Activated CD4-positive, alpha-beta memory T cell treated with anti-CD3 and anti-CD28 coated beads for 36 hours (primary cell): Measurements from ENCODE around the gene ZC3H12A. TPM values are rescaled to one million over a fixed set of nuclear protein-coding genes. Genes with fewer than 3 reads are reported as not detected.

Source experiments
- CTCF ChIA-PET: fragments of 350-600 bp; sonication (Branson Sonifier 250); formaldehyde crosslinking; loops from one replicate; lab custom pipeline; 2021; ENCODE audit warnings: antibody characterized with exemption, inconsistent platforms; lab: Charles Lee
- POLR2A ChIA-PET: fragments of 350-600 bp; sonication (Branson Sonifier 250); formaldehyde crosslinking; loops from one replicate; lab custom pipeline; 2021; ENCODE audit warnings: antibody characterized with exemption; lab: Charles Lee
- DNase-seq: peaks from one replicate; pipeline ENCODE4 v3.0.0-alpha.2; 2020
- H3K27ac Mint-ChIP-seq: one replicate; pipeline ENCODE4 v1.8.0; 2021; ENCODE audit warnings: mixed read lengths
- H3K27me3 Mint-ChIP-seq: one replicate; pipeline ENCODE4 v1.8.0; 2021; ENCODE audit warnings: mixed read lengths
- H3K36me3 Mint-ChIP-seq: one replicate; pipeline ENCODE4 v1.8.0; 2021; ENCODE audit warnings: mixed read lengths
- H3K4me1 Mint-ChIP-seq: one replicate; pipeline ENCODE4 v1.8.0; 2021; ENCODE audit warnings: low read depth, mixed read lengths
- H3K4me3 Mint-ChIP-seq: one replicate; pipeline ENCODE4 v1.8.0; 2021; ENCODE audit warnings: mild to moderate bottlenecking, mixed read lengths
- H3K9me3 Mint-ChIP-seq: one replicate; pipeline ENCODE4 v1.8.0; 2021; ENCODE audit warnings: mixed read lengths
- intact Hi-C: fragments of 100-400 bp; cut with micrococcal nuclease; formaldehyde crosslinking; loops from one replicate; pipeline ENCODE4 v1.15.1; 2023
- total RNA-seq, 2 experiments: library from RNA; stranded (reverse); gene quantifications; one replicate each; pipeline ENCODE4 v1.2.3, GENCODE V29; 2021

ZC3H12A gene
- total RNA-seq, 2 experiments from 2014 or later, result 39.0 to 40.8 TPM

- no peak for DNase-seq
- ChIA-PET POLR2A (interaction anchor here (0.8 to 6.9 kb wide), 6 partner anchors 11 to 217 kb away, joined by 3 to 56 read pairs (median 8); partner anchors contain the start of genes CDCA8 and MEAF6), CTCF (interaction anchor here (0.8 to 11.1 kb wide), 7 partner anchors 11 to 958 kb away, joined by 3 to 157 read pairs (median 7); partner anchors contain the start of gene MEAF6)
- H3K4me3 Mint-ChIP-seq, result peak overlapping the region; percentile 94
- H3K27me3 Mint-ChIP-seq, result no peaks in the 10 kb centered on the region
- intact Hi-C loops, result loop anchor here (2.0 to 10.0 kb wide), 8 partner anchors 20 to 1920 kb away; partner anchors contain the start of genes C1orf122, GNL2, KIAA0319L and MAP7D1
- peaks cover 50% of the 10 kb centered on the region for H3K36me3 Mint-ChIP-seq
- H3K4me1 Mint-ChIP-seq, result peaks cover 35% of the 10 kb centered on the region
- no peaks in the 10 kb centered on the region for H3K9me3 Mint-ChIP-seq
- peak overlapping the region; percentile 100 for H3K27ac Mint-ChIP-seq
These were observed 458 bp downstream of the ZC3H12A start for GRCh38 chr1:37474697-37475379.

- Mint-ChIP-seq H3K9me3 (no peaks in the 10 kb centered on the region), H3K4me1 (peaks cover 40% of the 10 kb centered on the region), H3K27me3 (no peaks in the 10 kb centered on the region), H3K27ac (peak overlapping the region; percentile 100), H3K4me3 (peak overlapping the region; percentile 94), H3K36me3 (peaks cover 55% of the 10 kb centered on the region)
- DNase-seq, result no peak
- POLR2A ChIA-PET, result interaction anchor here (0.7 to 6.9 kb wide), 9 partner anchors 10 to 333 kb away, joined by 3 to 56 read pairs (median 5); partner anchors contain the start of genes CDCA8, MEAF6 and YRDC
- intact Hi-C loops, result loop anchor here (2.0 to 10.0 kb wide), 8 partner anchors 21 to 1921 kb away; partner anchors contain the start of genes C1orf122, GNL2, KIAA0319L and MAP7D1
- CTCF ChIA-PET, result interaction anchor here (1.0 to 11.1 kb wide), 6 partner anchors 11 to 215 kb away, joined by 3 to 157 read pairs (median 11); partner anchors contain the start of gene MEAF6
These were observed 1.2 kb downstream of the ZC3H12A start for GRCh38 chr1:37475380-37476086.

GRCh38 chr1:37476087-37476452 is 1.7 kb downstream of the ZC3H12A start:
- ChIA-PET CTCF (interaction anchor here (1.3 to 11.1 kb wide), 5 partner anchors 10 to 214 kb away, joined by 4 to 157 read pairs (median 12); partner anchors contain the start of gene MEAF6), POLR2A (interaction anchor here (0.7 to 6.9 kb wide), 8 partner anchors 10 to 333 kb away, joined by 3 to 56 read pairs (median 5); partner anchors contain the start of genes MEAF6 and YRDC)
- DNase-seq, result no peak
- Mint-ChIP-seq H3K4me3 (peak overlapping the region; percentile 94), H3K4me1 (peaks cover 45% of the 10 kb centered on the region), H3K9me3 (no peaks in the 10 kb centered on the region), H3K27ac (peak overlapping the region; percentile 100), H3K36me3 (peaks cover 60% of the 10 kb centered on the region), H3K27me3 (no peaks in the 10 kb centered on the region)
- intact Hi-C loops, result loop anchor here (5.0 to 10.0 kb wide), 7 partner anchors 121 to 1921 kb away; partner anchors contain the start of genes C1orf122, GNL2, KIAA0319L and MAP7D1

- POLR2A ChIA-PET, result interaction anchor here (0.9 to 6.9 kb wide), 8 partner anchors 10 to 214 kb away, joined by 3 to 56 read pairs (median 4); partner anchors contain the start of gene MEAF6
- no peak for DNase-seq
- peaks cover 47% of the 10 kb centered on the region for H3K4me1 Mint-ChIP-seq
- peaks cover 66% of the 10 kb centered on the region for H3K36me3 Mint-ChIP-seq
- H3K27me3 Mint-ChIP-seq, result no peaks in the 10 kb centered on the region
- CTCF ChIA-PET, result interaction anchor here (1.0 to 11.1 kb wide), 5 partner anchors 10 to 206 kb away, joined by 4 to 157 read pairs (median 13); partner anchors contain the start of gene MEAF6
- H3K9me3 Mint-ChIP-seq, result no peaks in the 10 kb centered on the region
- peak overlapping the region; percentile 100 for H3K27ac Mint-ChIP-seq
- intact Hi-C loops, result loop anchor here (5.0 to 10.0 kb wide), 7 partner anchors 121 to 1922 kb away; partner anchors contain the start of genes C1orf122, GNL2, KIAA0319L and MAP7D1
- peak overlapping the region; percentile 94 for H3K4me3 Mint-ChIP-seq
These were observed 2.2 kb downstream of the ZC3H12A start for GRCh38 chr1:37476460-37477197.

GRCh38 chr1:37477198-37477931 is 3.0 kb downstream of the ZC3H12A start:
- intact Hi-C loops, result loop anchor here (5.0 to 10.0 kb wide), 7 partner anchors 120 to 1923 kb away; partner anchors contain the start of genes C1orf122, GNL2, KIAA0319L and MAP7D1
- H3K36me3 Mint-ChIP-seq, result peaks cover 73% of the 10 kb centered on the region
- CTCF ChIA-PET, result interaction anchor here (1.0 to 11.1 kb wide), 7 partner anchors 9 to 205 kb away, joined by 3 to 157 read pairs (median 7); partner anchors contain the start of gene MEAF6
- no peaks in the 10 kb centered on the region for H3K9me3 Mint-ChIP-seq
- peaks cover 47% of the 10 kb centered on the region for H3K4me1 Mint-ChIP-seq
- no peaks in the 10 kb centered on the region for H3K27me3 Mint-ChIP-seq
- POLR2A ChIA-PET, result interaction anchor here (1.0 to 6.9 kb wide), 10 partner anchors 9 to 222 kb away, joined by 3 to 56 read pairs (median 5); partner anchors contain the start of gene MEAF6
- H3K27ac Mint-ChIP-seq, result peak overlapping the region; percentile 100
- H3K4me3 Mint-ChIP-seq, result peak overlapping the region; percentile 94
- peak; percentile 92 for DNase-seq

- no peaks in the 10 kb centered on the region for H3K9me3 Mint-ChIP-seq
- CTCF ChIA-PET, result interaction anchor here (0.8 to 11.1 kb wide), 7 partner anchors 8 to 1329 kb away, joined by 3 to 157 read pairs (median 3); partner anchors contain the start of genes MEAF6 and TRAPPC3
- H3K27ac Mint-ChIP-seq, result peak overlapping the region; percentile 100
- DNase-seq, result peak; percentile 36
- peaks cover 77% of the 10 kb centered on the region for H3K36me3 Mint-ChIP-seq
- no peaks in the 10 kb centered on the region for H3K27me3 Mint-ChIP-seq
- peak overlapping the region; percentile 94 for H3K4me3 Mint-ChIP-seq
- POLR2A ChIA-PET, result interaction anchor here (0.9 to 6.9 kb wide), 14 partner anchors 8 to 222 kb away, joined by 3 to 56 read pairs (median 5); partner anchors contain the start of genes CDCA8 and MEAF6
- intact Hi-C loops, result loop anchor here (2.0 to 10.0 kb wide), 9 partner anchors 77 to 1923 kb away; partner anchors contain the start of genes C1orf122, GNL2, KIAA0319L and MAP7D1
- peaks cover 44% of the 10 kb centered on the region for H3K4me1 Mint-ChIP-seq
These were observed 3.6 kb downstream of the ZC3H12A start for GRCh38 chr1:37477946-37478345.

GRCh38 chr1:37478451-37478881 is 4.1 kb downstream of the ZC3H12A start:
- no peaks in the 10 kb centered on the region for H3K27me3 Mint-ChIP-seq
- ChIA-PET CTCF (interaction anchor here (0.7 to 11.1 kb wide), 9 partner anchors 8 to 1329 kb away, joined by 3 to 157 read pairs (median 3); partner anchors contain the start of genes MEAF6 and TRAPPC3), POLR2A (interaction anchor here (0.5 to 6.9 kb wide), 16 partner anchors 8 to 1524 kb away, joined by 3 to 56 read pairs (median 4); partner anchors contain the start of genes CDCA8, GNL2 and MEAF6)
- peak; percentile 79 for DNase-seq
- peaks cover 79% of the 10 kb centered on the region for H3K36me3 Mint-ChIP-seq
- H3K4me3 Mint-ChIP-seq, result peak overlapping the region; percentile 94
- intact Hi-C loops, result loop anchor here (2.0 to 10.0 kb wide), 9 partner anchors 76 to 1924 kb away; partner anchors contain the start of genes C1orf122, GNL2, KIAA0319L and MAP7D1
- H3K9me3 Mint-ChIP-seq, result no peaks in the 10 kb centered on the region
- H3K27ac Mint-ChIP-seq, result peak overlapping the region; percentile 100
- H3K4me1 Mint-ChIP-seq, result peaks cover 39% of the 10 kb centered on the region

GRCh38 chr1:37478890-37479254 is 4.5 kb downstream of the ZC3H12A start:
- Mint-ChIP-seq H3K4me3 (peak overlapping the region; percentile 94), H3K27me3 (no peaks in the 10 kb centered on the region), H3K4me1 (peaks cover 36% of the 10 kb centered on the region), H3K36me3 (peaks cover 81% of the 10 kb centered on the region), H3K9me3 (no peaks in the 10 kb centered on the region), H3K27ac (peak overlapping the region; percentile 100)
- CTCF ChIA-PET, result interaction anchor here (0.7 to 11.1 kb wide), 11 partner anchors 7 to 1330 kb away, joined by 3 to 157 read pairs (median 3); partner anchors contain the start of genes MEAF6 and TRAPPC3
- DNase-seq, result no peak
- intact Hi-C loops, result loop anchor here (1.0 to 10.0 kb wide), 12 partner anchors 14 to 1924 kb away; partner anchors contain the start of genes C1orf122, CDCA8, GNL2 and KIAA0319L
- POLR2A ChIA-PET, result interaction anchor here (0.5 to 6.9 kb wide), 17 partner anchors 7 to 1524 kb away, joined by 3 to 56 read pairs (median 4); partner anchors contain the start of genes CDCA8, GNL2, MEAF6 and MTF1
